SU-DHL-6 (cell line): ENCODE data around the gene TPK1.

Experiments
- EZH2phosphoT487 ChIP-seq: fragments of 200-600 bp; sonication (generic), shearing (Covaris generic); conservative IDR thresholded peaks from 2 replicates; pipeline ENCODE4 v1.6.1; 2018; ENCODE audit warnings: mild to moderate bottlenecking, antibody characterized with exemption, low read length, moderate library complexity, mixed read lengths
- TF ChIP-seq, protein P1 (sequence below): fragments of 200-600 bp; sonication (generic); IDR thresholded peaks from one replicate; pipeline ENCODE4 v1.5.1; 2017; ENCODE audit warnings: antibody characterized with exemption, mild to moderate bottlenecking, low read length, moderate library complexity; ENCODE audit not compliant: insufficient read depth, poor library complexity, severe bottlenecking

GRCh38 chr7:144848078-144848477, 12.2 kb upstream of the TPK1 start:
- TF ChIP-seq, protein P1, sequence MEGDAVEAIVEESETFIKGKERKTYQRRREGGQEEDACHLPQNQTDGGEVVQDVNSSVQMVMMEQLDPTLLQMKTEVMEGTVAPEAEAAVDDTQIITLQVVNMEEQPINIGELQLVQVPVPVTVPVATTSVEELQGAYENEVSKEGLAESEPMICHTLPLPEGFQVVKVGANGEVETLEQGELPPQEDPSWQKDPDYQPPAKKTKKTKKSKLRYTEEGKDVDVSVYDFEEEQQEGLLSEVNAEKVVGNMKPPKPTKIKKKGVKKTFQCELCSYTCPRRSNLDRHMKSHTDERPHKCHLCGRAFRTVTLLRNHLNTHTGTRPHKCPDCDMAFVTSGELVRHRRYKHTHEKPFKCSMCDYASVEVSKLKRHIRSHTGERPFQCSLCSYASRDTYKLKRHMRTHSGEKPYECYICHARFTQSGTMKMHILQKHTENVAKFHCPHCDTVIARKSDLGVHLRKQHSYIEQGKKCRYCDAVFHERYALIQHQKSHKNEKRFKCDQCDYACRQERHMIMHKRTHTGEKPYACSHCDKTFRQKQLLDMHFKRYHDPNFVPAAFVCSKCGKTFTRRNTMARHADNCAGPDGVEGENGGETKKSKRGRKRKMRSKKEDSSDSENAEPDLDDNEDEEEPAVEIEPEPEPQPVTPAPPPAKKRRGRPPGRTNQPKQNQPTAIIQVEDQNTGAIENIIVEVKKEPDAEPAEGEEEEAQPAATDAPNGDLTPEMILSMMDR, result no peak
- no peak for TF ChIP-seq EZH2phosphoT487
